Aorta (tissue), 5 donors: Measurements from ENCODE around the gene PSTK. TPM values are rescaled to one million over a fixed set of nuclear protein-coding genes. Genes with fewer than 3 reads are reported as not detected.
A peak's percentile ranks its signal among the peaks of the same experiment; 100 is the strongest.

Experiments used
- ATAC-seq: fragments of 200-7000 bp; cut with Tn5 transposase; one replicate; pipeline ENCODE4 v1.9.1; 2022; ENCODE audit warnings: moderate library complexity; ENCODE audit not compliant: low FRiP score
- DNase-seq, 2 donors: peaks; one replicate each; pipeline ENCODE4 v3.0.0-alpha.2; 2020
- H3K27ac ChIP-seq, 2 donors: one replicate each; pipeline ENCODE4 v1.5.1; 2013; ENCODE audit warnings: low read length in 2 of 2, mild to moderate bottlenecking in 2 of 2, moderate library complexity in 2 of 2, control low read depth in 1 of 2, inconsistent platforms in 1 of 2, low read depth in 1 of 2
- H3K27me3 ChIP-seq, 2 donors: one replicate each; pipeline ENCODE4 v1.6.1; 2013; ENCODE audit warnings: control low read depth in 1 of 2, low read length in 1 of 2, mild to moderate bottlenecking in 1 of 2, moderate library complexity in 1 of 2; ENCODE audit not compliant: insufficient read depth in 2 of 2, control insufficient read depth in 1 of 2
- H3K36me3 ChIP-seq, 2 donors: one replicate each; pipeline ENCODE4 v1.6.1; 2013; ENCODE audit warnings: control low read depth in 1 of 2, low read length in 1 of 2, mild to moderate bottlenecking in 1 of 2; ENCODE audit not compliant: insufficient read depth in 2 of 2, control insufficient read depth in 1 of 2
- H3K4me1 ChIP-seq, 2 donors: one replicate each; pipeline ENCODE4 v1.6.1; 2013; ENCODE audit warnings: low read length in 2 of 2, control low read depth in 1 of 2, mild to moderate bottlenecking in 1 of 2, moderate library complexity in 1 of 2; ENCODE audit not compliant: insufficient read depth in 2 of 2, control insufficient read depth in 1 of 2
- H3K4me3 ChIP-seq, 2 donors: one replicate each; pipeline ENCODE4 v1.5.1; 2013; ENCODE audit warnings: low read length in 2 of 2, control low read depth in 1 of 2, mild to moderate bottlenecking in 1 of 2
- H3K9me3 ChIP-seq: one replicate; pipeline ENCODE4 v1.6.1; 2013; ENCODE audit warnings: mild to moderate bottlenecking, low read length; ENCODE audit not compliant: control insufficient read depth
- WGBS, 2 donors: extraction: QIAGEN DNeasy Blood & Tissue Kit; methylation state at CpG; one replicate each; pipeline ENCODE4 v1.1.7; 2013; 5-methylcytosine and 5-hydroxymethylcytosine counted together
- intact Hi-C, 2 donors: fragments of 100-400 bp; cut with DNase I; formaldehyde crosslinking; loops; one replicate each; pipeline versions ENCODE4 v1.14.2 to v1.15.0; 2022
- polyA plus RNA-seq, 2 donors: library from polyadenylated mRNA; stranded (reverse); fragments of 200-250 nt; gene quantifications; one replicate each; pipeline ENCODE4 v1.2.3, GENCODE V29; 2013
- total RNA-seq, 2 donors: library from RNA; stranded (reverse); fragmentation: NEBNext Ultra II Directional; extraction: Animal tissue kit (Norgen Biotek cat#: 25700); gene quantifications; one replicate each; pipeline ENCODE4 v1.2.1, GENCODE V29; 2021
- donor health status: healthy with polysubstance abuse.
- donor health status: Bipolar disorder and iron deficiency.
- donor health status: DM: no; HTN: no; CAD: no.
- donor health status: DM: no; HTN: no; CAD: no.
- donor health status: DM: yes; HTN: yes; CAD: no.

The PSTK gene
- total and polyA plus RNA-seq, 4 donors = 0.88 to 3.8 (median 1.8) TPM

GRCh38 chr10:122955892-122956291 lies 24.3 kb upstream of the PSTK start:
- intact Hi-C loops = no loop called here
- DNase-seq = no peak
- Histone ChIP-seq H3K36me3 (no peaks in the 10 kb centered on the region), H3K4me3 (no peak overlapping the region), H3K4me1 (no peaks in the 10 kb centered on the region), H3K27ac (no peak overlapping the region), H3K27me3 (no peaks in the 10 kb centered on the region), H3K9me3 (peaks cover under 1% of the 10 kb centered on the region)
- ATAC-seq = no peak
- WGBS, 2 donors = 89 to 96% methylated on average over 1 of the region's 1 CpG

GRCh38 chr10:122957474-122957873 lies 22.7 kb upstream of the PSTK start:
- H3K9me3 ChIP-seq = peaks cover 4% of the 10 kb centered on the region
- no peaks in the 10 kb centered on the region for H3K27me3 ChIP-seq
- H3K27ac ChIP-seq = no peak overlapping the region
- no peaks in the 10 kb centered on the region for H3K4me1 ChIP-seq
- DNase-seq = no peak
- H3K4me3 ChIP-seq = no peak overlapping the region
- WGBS, 2 donors = 74 to 76% methylated on average over 5 of the region's 5 CpGs
- no peak for ATAC-seq
- intact Hi-C loops = no loop called here
- H3K36me3 ChIP-seq = no peaks in the 10 kb centered on the region

- Histone ChIP-seq H3K27me3 (no peaks in the 10 kb centered on the region), H3K4me3 (no peak overlapping the region), H3K9me3 (peaks cover 5% of the 10 kb centered on the region), H3K36me3 (no peaks in the 10 kb centered on the region), H3K4me1 (no peaks in the 10 kb centered on the region), H3K27ac (no peak overlapping the region)
- ATAC-seq (no peak), DNase-seq (no peak)
- WGBS, 2 donors = 72 to 79% methylated on average over 3 of the region's 3 CpGs
- intact Hi-C loops = no loop called here
These were observed 17.8 kb upstream of the PSTK start for GRCh38 chr10:122962405-122962804.

GRCh38 chr10:122966879-122967278 lies 13.3 kb upstream of the PSTK start:
- Histone ChIP-seq H3K9me3 (peaks cover 3% of the 10 kb centered on the region), H3K27ac (no peak overlapping the region), H3K36me3 (no peaks in the 10 kb centered on the region), H3K4me1 (no peaks in the 10 kb centered on the region), H3K27me3 (peaks cover 0 to 1% of the 10 kb centered on the region in 2 donors), H3K4me3 (no peak overlapping the region)
- no peak for DNase-seq
- no peak for ATAC-seq
- intact Hi-C loops = no loop called here

GRCh38 chr10:122968698-122969097 lies 11.5 kb upstream of the PSTK start:
- H3K27ac ChIP-seq = no peak overlapping the region
- H3K9me3 ChIP-seq = peaks cover 2% of the 10 kb centered on the region
- ATAC-seq (no peak), DNase-seq (no peak)
- H3K36me3 ChIP-seq = no peaks in the 10 kb centered on the region
- intact Hi-C loops = no loop called here
- no peaks in the 10 kb centered on the region for H3K4me1 ChIP-seq
- H3K4me3 ChIP-seq = no peak overlapping the region
- H3K27me3 ChIP-seq = peaks cover 0 to 1% of the 10 kb centered on the region in 2 donors
- WGBS, 2 donors = 72 to 76% methylated on average over 3 of the region's 3 CpGs

GRCh38 chr10:122974023-122974422 lies 6.2 kb upstream of the PSTK start:
- H3K4me1 ChIP-seq = no peaks in the 10 kb centered on the region
- intact Hi-C loops = no loop called here
- DNase-seq = peak in 1 of 2 donors; percentile 53
- H3K27ac ChIP-seq = no peak overlapping the region
- ATAC-seq = no peak
- 42 to 45% methylated on average over 5 of the region's 5 CpGs for WGBS, 2 donors
- H3K4me3 ChIP-seq = no peak overlapping the region
- no peaks in the 10 kb centered on the region for H3K9me3 ChIP-seq
- H3K27me3 ChIP-seq = peaks cover 0 to 1% of the 10 kb centered on the region in 2 donors
- H3K36me3 ChIP-seq = no peaks in the 10 kb centered on the region

- Histone ChIP-seq H3K36me3 (no peaks in the 10 kb centered on the region), H3K4me3 (no peak overlapping the region), H3K27me3 (peaks cover 0 to 1% of the 10 kb centered on the region in 2 donors), H3K9me3 (no peaks in the 10 kb centered on the region), H3K4me1 (no peaks in the 10 kb centered on the region), H3K27ac (no peak overlapping the region)
- intact Hi-C loops = no loop called here
- ATAC-seq (no peak), DNase-seq (no peak)
- WGBS, 2 donors = 79 to 87% methylated on average over 3 of the region's 3 CpGs
These were observed 5.6 kb upstream of the PSTK start for GRCh38 chr10:122974543-122975064.

- H3K9me3 ChIP-seq = no peaks in the 10 kb centered on the region
- no peaks in the 10 kb centered on the region for H3K4me1 ChIP-seq
- WGBS, 2 donors = 10 to 14% methylated on average over 4 of the region's 4 CpGs
- no peaks in the 10 kb centered on the region for H3K27me3 ChIP-seq
- no peak for DNase-seq
- intact Hi-C loops = loop anchor here (2.0 to 10.0 kb wide), 2 partner anchors 28 to 174 kb away; partner anchors contain the start of genes ACADSB (in 1 of the 2), BUB3 (in 1 of the 2) and IKZF5 (in 1 of the 2)
- no peak overlapping the region for H3K27ac ChIP-seq
- peak overlapping the region; percentile 62 to 84 for H3K4me3 ChIP-seq
- no peak for ATAC-seq
- no peaks in the 10 kb centered on the region for H3K36me3 ChIP-seq
These were observed 864 bp downstream of the PSTK start for GRCh38 chr10:122981066-122981464.

- no peak for ATAC-seq
- H3K27ac ChIP-seq = no peak overlapping the region
These were observed 3.7 kb downstream of the PSTK start for GRCh38 chr10:122983898-122984297.

More at GRCh38 chr10:122983898-122984297, 3.7 kb downstream of the PSTK start:
- H3K36me3 ChIP-seq = no peaks in the 10 kb centered on the region
- whole genome bisulfite sequencing, 2 donors = 94% methylated on average over 6 of the region's 6 CpGs
- no peak for DNase-seq
- no peak overlapping the region for H3K4me3 ChIP-seq
- intact Hi-C loops = loop anchor here in 1 of 2 donors (10.0 kb wide), 1 partner anchor 171 kb away; the partner anchor contains the start of gene BUB3
- no peaks in the 10 kb centered on the region for H3K27me3 ChIP-seq
- H3K9me3 ChIP-seq = no peaks in the 10 kb centered on the region
- H3K4me1 ChIP-seq = no peaks in the 10 kb centered on the region
